Astrocyte (in vitro differentiated cells and primary cell): Measurements from ENCODE around the gene EYS.
"Not testable (repeated sequence)": the region's sequence is repeated elsewhere in the genome, so short reads cannot be mapped to it uniquely, and the experiment has no call there.

Source experiments
- EZH2 ChIP-seq: IDR thresholded peaks from 2 replicates; pipeline ENCODE4 v1.6.1; 2012; ENCODE audit warnings: mild to moderate bottlenecking, low read length, inconsistent platforms; ENCODE audit not compliant: insufficient read depth
- TF ChIP-seq, protein P1 (sequence below): IDR thresholded peaks from 2 replicates; pipeline ENCODE4 v1.5.1; 2011; ENCODE audit warnings: low read depth, mild to moderate bottlenecking, inconsistent platforms, low read length, moderate library complexity; ENCODE audit not compliant: insufficient read depth

DNA sequence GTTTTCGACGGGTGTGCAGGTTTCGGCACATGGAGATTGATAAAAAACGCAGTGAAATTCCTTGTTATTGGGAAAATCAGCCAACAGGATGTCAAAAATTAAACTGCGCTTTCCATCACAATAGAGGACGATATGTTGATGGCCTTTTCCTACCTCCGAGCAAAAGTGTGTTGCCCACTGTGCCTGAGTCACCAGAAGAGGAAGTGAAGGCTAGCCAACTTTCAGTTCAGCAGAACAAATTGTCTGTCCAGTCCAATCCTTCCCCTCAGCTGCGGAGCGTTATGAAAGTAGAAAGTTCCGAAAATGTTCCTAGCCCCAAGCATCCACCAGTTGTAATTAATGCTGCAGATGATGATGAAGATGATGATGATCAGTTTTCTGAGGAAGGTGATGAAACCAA, 404.4 kb downstream of the EYS start:
- TF ChIP-seq, protein P1, sequence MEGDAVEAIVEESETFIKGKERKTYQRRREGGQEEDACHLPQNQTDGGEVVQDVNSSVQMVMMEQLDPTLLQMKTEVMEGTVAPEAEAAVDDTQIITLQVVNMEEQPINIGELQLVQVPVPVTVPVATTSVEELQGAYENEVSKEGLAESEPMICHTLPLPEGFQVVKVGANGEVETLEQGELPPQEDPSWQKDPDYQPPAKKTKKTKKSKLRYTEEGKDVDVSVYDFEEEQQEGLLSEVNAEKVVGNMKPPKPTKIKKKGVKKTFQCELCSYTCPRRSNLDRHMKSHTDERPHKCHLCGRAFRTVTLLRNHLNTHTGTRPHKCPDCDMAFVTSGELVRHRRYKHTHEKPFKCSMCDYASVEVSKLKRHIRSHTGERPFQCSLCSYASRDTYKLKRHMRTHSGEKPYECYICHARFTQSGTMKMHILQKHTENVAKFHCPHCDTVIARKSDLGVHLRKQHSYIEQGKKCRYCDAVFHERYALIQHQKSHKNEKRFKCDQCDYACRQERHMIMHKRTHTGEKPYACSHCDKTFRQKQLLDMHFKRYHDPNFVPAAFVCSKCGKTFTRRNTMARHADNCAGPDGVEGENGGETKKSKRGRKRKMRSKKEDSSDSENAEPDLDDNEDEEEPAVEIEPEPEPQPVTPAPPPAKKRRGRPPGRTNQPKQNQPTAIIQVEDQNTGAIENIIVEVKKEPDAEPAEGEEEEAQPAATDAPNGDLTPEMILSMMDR: not testable (repeated sequence)
- TF ChIP-seq EZH2: not testable (repeated sequence)
